Medulla oblongata (tissue), 1 donor: ENCODE measurements around the gene FBXO11.

Experiments used
- DNase-seq: peaks from one replicate; pipeline ENCODE4 v3.0.0-alpha.2; 2015; ENCODE audit errors: extremely low spot score

FBXO11 gene

DNA sequence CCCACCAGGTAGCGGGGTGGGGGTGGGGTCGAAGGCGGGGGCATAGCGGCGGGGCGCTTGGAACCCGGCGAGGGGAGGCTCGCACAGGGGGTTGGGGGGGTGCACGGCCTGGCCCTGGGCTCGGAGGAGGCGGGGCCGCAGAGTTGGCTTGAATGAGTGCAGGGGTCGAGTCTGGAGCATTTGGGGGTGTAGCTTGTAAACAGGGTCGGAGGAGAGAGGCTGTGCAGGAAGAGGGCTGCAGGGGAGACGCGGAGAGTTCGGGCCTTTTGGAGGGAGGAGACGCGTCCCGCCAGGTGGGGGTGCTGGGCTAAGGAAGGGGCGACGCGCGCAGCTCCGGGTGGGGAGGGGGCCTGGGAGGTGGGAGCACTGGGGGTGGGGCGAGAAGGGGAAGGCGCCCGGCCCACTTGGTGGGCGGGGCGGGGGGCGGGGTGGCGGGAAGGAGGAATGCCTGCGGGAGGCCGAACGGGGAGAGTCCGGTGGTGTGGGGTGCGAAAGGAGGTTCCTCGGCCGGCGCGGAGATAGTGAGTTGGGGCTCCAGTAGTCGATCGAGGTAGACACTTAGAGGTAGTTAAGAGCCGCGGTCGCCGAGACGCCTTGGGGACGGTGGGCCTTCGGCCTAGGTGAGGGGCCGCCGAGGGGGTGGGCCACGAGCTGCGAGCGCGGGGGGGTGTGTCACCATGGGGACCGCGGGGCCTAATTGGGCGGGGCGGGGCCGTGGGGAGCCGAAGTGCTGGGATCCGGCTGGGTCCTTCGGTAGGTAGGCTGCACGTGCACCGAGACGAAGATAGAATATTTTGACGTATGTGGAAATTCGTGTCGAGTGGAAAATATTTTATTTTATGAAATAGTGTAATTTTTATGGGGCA is 122.6 kb downstream of the FBXO11 start:
- peak; percentile 57 for DNase-seq

DNA sequence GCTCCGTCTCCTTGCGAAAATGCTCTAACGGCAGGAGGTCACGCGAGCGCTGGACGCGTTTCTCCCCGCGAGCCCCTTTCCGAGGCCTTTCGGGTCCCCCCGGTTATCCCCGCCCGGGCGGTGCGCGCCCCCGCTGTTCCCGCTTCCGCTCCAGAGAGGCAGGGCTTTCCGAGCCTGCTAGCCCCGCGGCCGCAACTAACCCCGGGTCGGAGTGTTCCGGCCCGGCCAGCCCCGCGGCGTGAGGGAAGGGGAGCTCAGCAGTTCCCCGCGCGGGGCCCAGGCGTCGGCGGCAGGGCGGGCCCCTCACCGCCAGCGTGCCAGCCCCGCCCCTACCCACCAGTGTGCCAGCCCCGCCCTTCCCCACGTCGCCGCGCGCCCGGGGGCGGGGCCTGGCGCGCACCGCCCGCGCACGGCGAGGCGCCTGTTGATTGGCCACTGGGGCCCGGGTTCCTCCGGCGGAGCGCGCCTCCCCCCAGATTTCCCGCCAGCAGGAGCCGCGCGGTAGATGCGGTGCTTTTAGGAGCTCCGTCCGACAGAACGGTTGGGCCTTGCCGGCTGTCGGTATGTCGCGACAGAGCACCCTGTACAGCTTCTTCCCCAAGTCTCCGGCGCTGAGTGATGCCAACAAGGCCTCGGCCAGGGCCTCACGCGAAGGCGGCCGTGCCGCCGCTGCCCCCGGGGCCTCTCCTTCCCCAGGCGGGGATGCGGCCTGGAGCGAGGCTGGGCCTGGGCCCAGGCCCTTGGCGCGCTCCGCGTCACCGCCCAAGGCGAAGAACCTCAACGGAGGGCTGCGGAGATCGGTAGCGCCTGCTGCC is 123.4 kb downstream of the FBXO11 start, which contains the start of gene MSH6:
MSH6 (plus strand) TSS at position 475 of the 815 bp plus-strand sequence; CDS start at position 564, 89 bp downstream.
- DNase-seq = peak; percentile 91

DNA sequence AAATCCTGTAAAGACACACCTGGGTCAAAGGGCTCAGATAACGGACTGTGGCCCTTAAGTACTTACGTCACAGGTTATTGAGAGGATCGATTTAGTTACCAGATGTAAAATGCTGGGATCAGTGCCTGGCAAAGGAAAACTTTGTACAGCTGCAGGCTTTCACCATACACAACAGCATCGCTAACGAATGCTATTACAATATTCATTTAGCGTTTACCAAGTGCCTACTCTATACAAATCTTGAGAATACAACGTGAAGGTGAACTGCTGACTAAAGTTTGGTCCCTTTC is 124.0 kb downstream of the FBXO11 start:
- no peak for DNase-seq

DNA sequence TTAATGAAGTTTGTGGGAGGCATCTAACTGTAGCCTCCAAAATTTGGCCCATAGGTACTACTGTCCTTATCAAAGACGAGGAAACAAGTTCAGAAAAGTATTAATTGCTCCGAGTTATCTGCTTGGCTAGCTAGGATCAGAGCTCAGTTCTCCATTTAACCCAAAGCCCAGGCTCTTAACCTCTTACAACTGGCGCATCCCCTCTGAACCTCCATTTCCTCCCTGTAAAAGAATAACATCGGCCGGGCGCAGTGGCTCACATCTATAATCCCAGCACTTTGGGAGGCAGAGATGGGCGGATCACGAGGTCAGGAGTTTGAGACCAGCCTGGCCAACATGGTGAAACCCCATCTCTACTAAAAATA is 126.9 kb downstream of the FBXO11 start:
- no peak for DNase-seq

DNA sequence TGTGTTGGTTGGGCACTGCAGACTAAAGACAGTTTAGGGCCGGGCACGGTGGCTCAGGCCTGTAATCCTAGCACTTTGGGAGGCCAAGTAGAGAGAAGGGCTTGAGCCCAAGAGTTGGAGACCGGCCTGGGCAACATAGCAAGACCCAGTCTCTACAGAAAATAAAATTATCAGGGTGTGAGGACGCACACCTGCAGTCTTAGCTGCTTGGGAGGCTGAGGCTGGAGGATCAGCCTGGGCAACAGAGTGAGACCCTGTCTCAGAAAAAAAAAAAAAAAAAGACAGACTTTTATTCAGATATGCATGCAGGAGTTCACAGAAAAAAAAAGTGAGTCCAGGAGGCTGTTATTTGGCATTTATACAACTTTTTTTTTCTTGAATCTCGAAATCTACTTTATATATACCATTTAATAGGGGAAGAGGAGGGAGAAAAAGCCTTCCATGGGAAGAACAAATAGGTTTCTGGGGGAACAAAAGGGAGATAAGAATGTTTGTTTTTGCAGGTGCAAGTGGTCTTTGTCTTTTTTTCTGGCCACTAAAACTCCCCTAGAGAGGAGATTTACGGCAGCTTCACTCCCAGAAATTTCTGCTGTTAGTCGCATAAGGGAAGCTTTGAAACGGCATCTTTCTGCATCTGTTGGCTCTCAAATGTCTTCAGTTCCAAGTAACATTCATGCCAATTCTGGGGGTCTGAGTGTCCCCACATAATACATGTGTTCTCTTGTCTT is 127.4 kb downstream of the FBXO11 start:
- DNase-seq = no peak

DNA sequence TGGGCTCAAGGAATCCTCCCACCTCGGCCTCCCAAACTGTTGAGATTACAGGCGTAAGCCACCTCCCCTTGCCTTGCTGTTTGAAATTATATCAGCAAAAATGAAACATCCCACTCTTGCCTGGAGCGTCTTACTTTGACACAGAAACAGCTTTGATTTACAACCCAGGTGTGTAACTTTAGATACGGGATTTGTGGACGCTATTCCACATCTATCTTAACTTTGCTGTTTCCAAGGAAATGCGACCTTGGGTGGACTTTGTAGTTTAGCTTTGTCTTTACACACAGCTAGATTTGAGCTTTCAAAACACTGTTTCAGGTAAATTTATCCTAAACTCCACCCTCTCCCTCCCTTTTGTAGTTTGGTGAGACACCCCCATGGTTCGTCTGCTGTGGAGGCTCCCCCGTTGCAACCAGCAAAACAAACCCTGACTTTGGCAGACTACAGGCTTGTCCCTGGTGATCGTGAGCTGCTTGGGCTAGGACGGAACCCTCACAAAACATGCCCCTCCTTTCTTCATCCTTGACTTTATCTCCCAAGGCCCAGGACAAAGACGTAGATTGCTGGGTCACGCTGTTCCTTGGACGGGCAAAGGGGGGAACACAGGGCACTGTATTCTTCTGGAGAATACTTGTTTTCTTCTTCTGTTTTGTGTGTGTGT is 128.9 kb downstream of the FBXO11 start:
- DNase-seq = no peak

DNA sequence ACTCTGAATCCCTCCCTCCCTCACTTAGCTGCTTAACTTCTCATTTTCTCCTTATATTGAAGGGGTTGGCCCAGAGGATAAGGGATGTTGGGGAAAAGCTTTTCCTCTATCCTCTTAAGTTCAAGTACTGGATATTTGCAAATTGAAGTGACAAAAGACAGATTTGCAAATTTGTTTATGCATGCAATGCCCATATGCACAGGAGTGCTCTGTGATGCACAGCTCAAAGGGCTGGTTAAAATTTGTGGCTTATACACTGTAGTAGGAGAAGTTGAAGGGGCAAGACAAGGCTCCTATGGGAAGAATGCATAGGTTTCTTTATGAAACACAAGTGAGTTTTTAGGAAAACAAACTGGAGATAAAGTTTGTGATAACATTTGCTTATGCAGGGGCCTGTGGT is 131.7 kb downstream of the FBXO11 start:
- DNase-seq = no peak

DNA sequence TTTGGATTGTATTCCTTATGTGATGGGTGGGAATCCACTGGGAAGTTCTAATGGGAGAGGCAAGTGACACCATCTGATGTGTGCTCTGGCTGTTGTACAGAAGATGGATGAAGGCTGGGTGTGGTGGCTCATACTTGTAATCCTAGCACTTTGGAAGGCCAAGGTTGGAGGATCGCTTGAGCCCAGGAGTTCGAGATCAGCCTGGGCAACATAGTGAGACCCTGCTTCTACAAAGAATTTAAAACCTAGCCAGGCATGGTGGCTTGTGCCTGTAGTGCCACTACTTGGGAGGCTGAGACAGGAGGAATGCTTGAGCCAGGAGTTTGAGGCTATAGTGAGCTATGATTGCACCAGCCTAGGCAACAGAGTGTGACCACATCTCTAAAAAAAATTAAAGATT is 134.0 kb downstream of the FBXO11 start:
- DNase-seq = no peak

DNA sequence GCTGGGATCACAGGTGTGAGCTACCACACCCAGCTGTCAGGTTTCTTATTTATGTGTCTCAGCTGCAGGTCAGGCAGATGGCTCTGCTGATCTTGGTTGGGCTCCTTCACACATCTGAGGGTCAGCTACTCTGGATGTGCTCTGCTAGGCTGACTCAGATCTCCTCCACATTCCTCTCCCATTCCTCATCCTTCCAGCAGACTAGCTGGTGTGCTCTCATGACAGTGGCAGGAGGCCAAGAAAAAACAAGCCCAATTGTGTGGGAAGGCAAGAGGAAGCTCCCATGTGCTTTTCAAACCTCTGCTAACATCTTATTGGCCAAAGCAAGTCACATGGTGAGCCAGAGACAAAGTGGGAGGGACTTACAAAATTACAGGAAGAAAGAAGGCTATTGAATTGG is 135.1 kb downstream of the FBXO11 start:
- DNase-seq = peak; percentile 94

DNA sequence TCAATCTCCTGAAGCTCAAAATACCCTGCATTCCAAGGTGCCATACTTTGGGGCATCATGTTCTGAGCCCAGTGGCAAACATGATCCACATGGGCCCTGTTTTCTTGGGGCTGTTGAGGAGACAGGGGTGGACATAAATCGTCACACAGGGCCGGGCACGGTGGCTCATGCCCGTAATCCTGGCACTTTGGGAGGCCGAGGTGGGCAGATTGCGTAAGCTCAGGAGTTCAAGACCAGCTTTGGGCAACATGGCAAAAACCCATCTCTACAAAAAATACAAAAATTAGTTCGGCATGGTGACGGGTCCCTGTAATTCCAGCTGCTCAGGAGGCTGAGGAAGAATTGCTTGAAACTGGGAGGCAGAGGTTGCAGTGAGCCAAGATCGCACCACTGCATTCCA is 137.0 kb downstream of the FBXO11 start:
- no peak for DNase-seq

DNA sequence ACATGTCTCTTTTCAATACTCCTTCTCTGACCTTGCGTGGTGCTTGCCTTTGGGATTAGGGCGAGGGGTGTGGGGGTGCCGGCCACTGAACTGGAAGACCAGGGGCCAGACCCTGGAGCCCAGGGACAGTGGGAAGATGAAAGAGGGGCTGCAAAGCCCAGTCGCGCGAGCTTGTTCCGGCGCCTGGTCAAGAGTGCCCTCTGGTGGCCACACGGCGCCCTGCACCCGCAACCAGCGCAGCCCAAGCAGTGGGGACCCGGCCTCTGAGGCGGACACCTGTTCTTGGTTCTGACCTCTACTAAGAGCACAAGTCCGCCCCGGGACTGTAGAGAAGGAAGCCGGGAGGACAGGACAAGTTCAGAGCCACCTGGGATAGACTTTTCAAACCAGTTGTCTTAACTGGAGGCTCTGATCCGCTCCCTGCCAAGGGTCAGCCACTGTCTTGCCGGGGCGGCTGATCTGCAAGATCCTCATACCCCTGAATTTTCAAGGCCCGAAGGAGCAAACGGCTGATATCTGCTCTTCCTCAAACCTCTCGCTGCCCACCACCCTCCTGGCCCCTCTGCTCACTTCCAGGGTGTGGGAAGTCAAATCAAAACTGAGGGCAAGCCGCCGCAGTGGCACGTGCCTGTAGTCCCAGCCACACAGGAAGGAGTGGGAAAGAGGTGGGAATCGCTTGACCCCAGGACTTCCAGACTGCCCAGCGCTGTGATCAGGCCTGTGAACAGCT is 138.3 kb downstream of the FBXO11 start:
- DNase-seq = peak; percentile 55

DNA sequence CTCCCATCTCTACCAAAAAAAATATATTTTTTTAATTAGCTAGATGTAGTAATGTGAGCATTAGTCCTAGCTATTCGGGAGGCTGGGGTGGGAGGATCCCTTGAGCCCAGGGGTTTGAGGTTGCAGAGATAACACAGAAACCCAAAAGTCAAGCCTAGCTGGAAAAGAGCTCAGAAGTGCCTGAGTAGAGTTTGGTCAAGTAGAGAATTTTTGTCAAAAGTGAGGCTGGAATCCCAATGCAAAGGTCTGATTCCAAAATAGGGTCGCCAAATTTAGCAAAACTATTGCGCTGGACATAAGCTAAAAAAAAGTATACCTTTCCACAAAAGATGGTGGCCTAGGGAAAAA is 138.8 kb downstream of the FBXO11 start:
- peak; percentile 11 for DNase-seq

DNA sequence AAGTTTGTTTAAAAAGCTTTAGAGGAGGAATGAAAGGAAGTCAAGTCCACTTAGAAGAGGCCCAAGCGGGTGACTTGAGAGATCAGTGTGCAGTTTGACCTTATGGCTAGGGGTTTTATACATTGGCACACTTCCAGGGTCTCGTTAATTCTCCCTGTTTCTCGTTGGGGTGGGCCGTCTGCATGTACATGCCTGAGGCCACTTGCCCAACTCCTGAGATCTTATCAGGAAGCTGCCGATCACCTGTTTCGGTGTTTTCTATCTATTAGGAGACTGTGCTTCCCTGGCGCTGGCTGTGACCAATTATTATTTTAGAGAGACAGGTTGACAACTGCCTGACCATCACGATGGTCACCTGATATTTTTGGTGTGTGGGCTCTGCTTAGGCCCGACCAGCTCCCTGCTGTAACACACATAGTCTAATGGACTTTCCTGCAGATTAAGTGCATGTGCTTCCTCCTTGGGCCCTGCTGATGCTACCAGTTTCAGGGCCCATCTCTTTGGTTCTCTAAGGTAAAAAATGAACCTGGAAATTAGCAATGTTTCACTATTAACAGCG is 154.4 kb downstream of the FBXO11 start:
- peak; percentile 23 for DNase-seq

DNA sequence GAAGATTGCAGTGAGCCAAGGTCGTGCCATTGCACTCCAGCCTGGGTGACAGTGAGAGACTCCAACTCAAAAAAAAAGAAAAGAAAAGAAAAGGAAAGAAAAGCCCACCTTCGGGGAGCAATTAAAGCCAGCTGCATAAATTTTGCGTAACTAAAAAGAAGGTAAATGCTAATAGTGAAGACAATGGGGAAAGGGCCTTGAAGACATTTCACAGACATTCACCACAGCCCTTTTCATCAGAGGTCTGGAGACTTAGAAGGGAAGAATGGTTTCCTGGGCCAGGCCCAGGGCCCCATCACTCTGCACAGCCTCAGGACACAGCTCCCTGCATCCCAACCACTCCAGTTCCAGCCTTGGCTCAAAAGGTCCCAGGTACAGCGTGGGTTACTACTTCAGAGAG is 158.4 kb downstream of the FBXO11 start:
- DNase-seq = no peak

DNA sequence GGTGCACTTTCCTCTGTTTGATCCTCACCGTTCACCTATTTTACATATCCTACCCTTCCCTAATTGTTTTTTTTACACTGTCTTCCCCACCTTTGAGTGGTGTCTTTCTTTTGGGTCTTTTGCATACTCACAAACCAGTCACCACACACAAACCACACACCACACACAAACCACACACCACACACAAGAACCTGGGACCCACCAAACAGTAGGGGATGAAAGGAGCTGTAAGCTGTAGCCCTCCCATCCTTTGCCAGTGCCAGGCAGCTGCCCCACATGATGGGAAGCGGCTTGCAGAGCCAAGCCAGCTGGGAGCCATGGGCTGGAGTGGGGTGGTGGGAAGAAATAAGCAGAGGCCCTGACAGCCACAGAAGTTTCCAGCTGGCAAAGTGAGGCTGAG is 162.2 kb downstream of the FBXO11 start:
- no peak for DNase-seq

DNA sequence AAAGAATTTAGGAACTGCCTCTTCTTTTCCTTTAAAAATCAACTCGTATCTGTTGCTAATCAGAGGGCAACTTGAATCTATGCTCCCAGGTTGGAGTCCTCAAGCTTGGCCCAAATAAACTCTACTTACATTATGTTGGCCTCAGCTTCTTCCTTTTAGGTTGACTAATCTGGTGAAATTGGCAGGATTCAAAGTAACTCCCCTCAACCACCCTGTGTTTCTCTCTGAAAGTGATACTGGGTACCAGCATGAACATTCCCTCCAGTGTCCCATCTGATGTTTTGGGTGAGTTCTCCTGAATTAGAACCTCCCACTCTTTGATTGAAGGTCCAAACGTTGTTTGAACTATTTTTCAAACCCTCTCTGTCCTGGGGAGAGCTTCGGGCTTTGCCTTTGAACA is 164.7 kb downstream of the FBXO11 start:
- no peak for DNase-seq

DNA sequence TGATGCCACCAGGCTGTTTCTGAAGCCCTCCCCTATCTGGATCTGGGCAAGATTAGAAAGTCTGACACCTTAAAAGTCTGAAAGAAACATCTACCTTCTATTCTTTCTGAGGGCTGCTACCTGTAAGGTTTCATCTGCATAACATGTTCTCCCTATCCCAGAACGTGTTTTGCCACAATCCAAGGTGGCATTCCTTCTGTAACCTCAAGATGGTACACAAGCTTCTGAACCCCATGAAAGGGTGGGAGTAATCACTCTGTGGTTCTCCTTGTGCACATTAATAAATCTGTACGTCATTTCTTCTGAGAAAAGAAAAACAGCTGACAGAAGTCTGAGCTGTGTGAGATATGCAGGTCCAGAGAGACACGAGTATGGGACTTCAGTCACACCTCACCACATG is 165.2 kb downstream of the FBXO11 start:
- DNase-seq = no peak
